Ascending aorta (tissue), 2 donors: Measurements from ENCODE around the gene FBXL4. TPM values are rescaled to one million over a fixed set of nuclear protein-coding genes. Genes with fewer than 3 reads are reported as not detected.
A peak's percentile ranks its signal among the peaks of the same experiment; 100 is the strongest.

ENCODE experiments used
- DNase-seq, 2 donors: peaks; one replicate each; pipeline ENCODE4 v3.0.0-alpha.2; 2019; ENCODE audit warnings: low spot score in 2 of 2
- H3K27ac ChIP-seq, 2 donors: fragments of 200-600 bp; sonication (generic); one replicate each; pipeline ENCODE4 v1.5.1; 2016 to 2017; ENCODE audit warnings: mild to moderate bottlenecking in 1 of 2
- H3K27me3 ChIP-seq: fragments of 200-600 bp; sonication (generic); one replicate; pipeline ENCODE4 v1.5.1; 2017
- H3K36me3 ChIP-seq, 2 donors: fragments of 200-600 bp; sonication (generic); one replicate each; pipeline ENCODE4 v1.5.1; 2016
- H3K4me1 ChIP-seq, 2 donors: fragments of 200-600 bp; sonication (generic); one replicate each; pipeline ENCODE4 v1.5.1; 2016 to 2017; ENCODE audit warnings: mild to moderate bottlenecking in 1 of 2
- H3K4me3 ChIP-seq, 2 donors: fragments of 200-600 bp; sonication (generic); one replicate each; pipeline ENCODE4 v1.5.1; 2016 to 2017; ENCODE audit warnings: mild to moderate bottlenecking in 1 of 2
- H3K9me3 ChIP-seq, 2 donors: fragments of 200-600 bp; sonication (generic); one replicate each; pipeline ENCODE4 v1.5.1; 2016
- intact Hi-C: fragments of 100-400 bp; cut with DNase I; formaldehyde crosslinking; loops from one replicate; pipeline ENCODE4 v1.15.1; 2023
- total RNA-seq: library from RNA; depleted of rRNA; stranded (reverse); fragments of >200 nt; gene quantifications from one replicate; pipeline ENCODE4 v1.1.0, GENCODE V29; 2016
- TF ChIP-seq, protein P1 (sequence below), 3 experiments: fragments of 200-600 bp in 2 of 3; fragments of 450-650 bp in 1 of 3; sonication (generic) in 2 of 3; IDR thresholded peaks; one replicate each; pipeline ENCODE4 v1.5.1; 2016 to 2019; ENCODE audit warnings: antibody characterized with exemption in 3 of 3, mild to moderate bottlenecking in 1 of 3, moderate library complexity in 1 of 3

Gene FBXL4
- total RNA-seq, 1 donor from 2014 or later, result 9.4 TPM

GRCh38 chr6:98833307-98834059 is 114.3 kb downstream of the FBXL4 start:
- TF ChIP-seq, protein P1, sequence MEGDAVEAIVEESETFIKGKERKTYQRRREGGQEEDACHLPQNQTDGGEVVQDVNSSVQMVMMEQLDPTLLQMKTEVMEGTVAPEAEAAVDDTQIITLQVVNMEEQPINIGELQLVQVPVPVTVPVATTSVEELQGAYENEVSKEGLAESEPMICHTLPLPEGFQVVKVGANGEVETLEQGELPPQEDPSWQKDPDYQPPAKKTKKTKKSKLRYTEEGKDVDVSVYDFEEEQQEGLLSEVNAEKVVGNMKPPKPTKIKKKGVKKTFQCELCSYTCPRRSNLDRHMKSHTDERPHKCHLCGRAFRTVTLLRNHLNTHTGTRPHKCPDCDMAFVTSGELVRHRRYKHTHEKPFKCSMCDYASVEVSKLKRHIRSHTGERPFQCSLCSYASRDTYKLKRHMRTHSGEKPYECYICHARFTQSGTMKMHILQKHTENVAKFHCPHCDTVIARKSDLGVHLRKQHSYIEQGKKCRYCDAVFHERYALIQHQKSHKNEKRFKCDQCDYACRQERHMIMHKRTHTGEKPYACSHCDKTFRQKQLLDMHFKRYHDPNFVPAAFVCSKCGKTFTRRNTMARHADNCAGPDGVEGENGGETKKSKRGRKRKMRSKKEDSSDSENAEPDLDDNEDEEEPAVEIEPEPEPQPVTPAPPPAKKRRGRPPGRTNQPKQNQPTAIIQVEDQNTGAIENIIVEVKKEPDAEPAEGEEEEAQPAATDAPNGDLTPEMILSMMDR (IDR thresholded peaks at IDR 0.05), result peak in 1 of 3 experiments; percentile 15
- Histone ChIP-seq H3K36me3 (no peaks in the 10 kb centered on the region), H3K27ac (peak overlapping the region in 1 of 2 donors; percentile 38), H3K4me3 (peak overlapping the region; percentile 65 to 73), H3K27me3 (peaks cover 50% of the 10 kb centered on the region), H3K9me3 (no peaks in the 10 kb centered on the region), H3K4me1 (peaks cover 5 to 30% of the 10 kb centered on the region in 2 donors)
- no peak for DNase-seq
- intact Hi-C loops, result loop anchor here (2.0 to 5.0 kb wide), 2 partner anchors 115 to 1629 kb away; partner anchors contain the start of gene SIM1

- Histone ChIP-seq H3K36me3 (no peaks in the 10 kb centered on the region), H3K27ac (no peak overlapping the region), H3K4me3 (peak overlapping the region; percentile 65 to 73), H3K27me3 (peaks cover 47% of the 10 kb centered on the region), H3K9me3 (no peaks in the 10 kb centered on the region), H3K4me1 (peaks cover 5 to 30% of the 10 kb centered on the region in 2 donors)
- intact Hi-C loops, result loop anchor here (2.0 to 5.0 kb wide), 2 partner anchors 116 to 1629 kb away; partner anchors contain the start of gene SIM1
- TF ChIP-seq, protein P1 (IDR thresholded peaks at IDR 0.05), result peak in 1 of 3 experiments; percentile 33
- DNase-seq, result peak in 1 of 2 donors; percentile 65
Observed at GRCh38 chr6:98833057-98833306, 114.8 kb downstream of the FBXL4 start.

- Histone ChIP-seq H3K27me3 (peaks cover 50% of the 10 kb centered on the region), H3K27ac (no peak overlapping the region), H3K36me3 (no peaks in the 10 kb centered on the region), H3K9me3 (no peaks in the 10 kb centered on the region), H3K4me1 (peaks cover 5 to 34% of the 10 kb centered on the region in 2 donors), H3K4me3 (peak overlapping the region; percentile 65 to 73)
- no peak for DNase-seq
- TF ChIP-seq, protein P1 (IDR thresholded peaks at IDR 0.05), result no peak
- intact Hi-C loops, result loop anchor here (2.0 to 5.0 kb wide), 2 partner anchors 116 to 1630 kb away; partner anchors contain the start of gene SIM1
Observed at GRCh38 chr6:98832284-98833056, 115.3 kb downstream of the FBXL4 start.

DNA sequence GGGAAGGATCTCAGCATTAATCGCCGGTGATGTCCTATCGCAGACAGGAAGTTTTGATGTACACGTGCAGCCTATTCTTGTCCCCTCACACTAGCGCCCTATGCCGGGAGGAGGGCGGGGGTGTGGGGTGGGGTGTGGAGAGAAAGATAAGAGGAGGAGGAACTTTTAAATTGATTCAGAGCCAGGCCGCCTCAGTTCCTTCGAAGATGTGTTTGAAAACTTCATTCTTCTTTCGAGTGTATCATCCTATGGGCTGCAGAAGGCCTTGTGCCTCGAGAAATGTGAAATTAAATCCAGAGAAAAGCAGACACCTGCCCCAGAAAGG is 115.8 kb downstream of the FBXL4 start:
- Histone ChIP-seq H3K27ac (no peak overlapping the region), H3K36me3 (no peaks in the 10 kb centered on the region), H3K4me3 (peak overlapping the region; percentile 65 to 73), H3K27me3 (peaks cover 47% of the 10 kb centered on the region), H3K4me1 (peaks cover 5 to 37% of the 10 kb centered on the region in 2 donors), H3K9me3 (no peaks in the 10 kb centered on the region)
- TF ChIP-seq, protein P1 (IDR thresholded peaks at IDR 0.05), result no peak
- intact Hi-C loops, result loop anchor here (2.0 to 5.0 kb wide), 2 partner anchors 117 to 1630 kb away; partner anchors contain the start of gene SIM1
- no peak for DNase-seq

DNA sequence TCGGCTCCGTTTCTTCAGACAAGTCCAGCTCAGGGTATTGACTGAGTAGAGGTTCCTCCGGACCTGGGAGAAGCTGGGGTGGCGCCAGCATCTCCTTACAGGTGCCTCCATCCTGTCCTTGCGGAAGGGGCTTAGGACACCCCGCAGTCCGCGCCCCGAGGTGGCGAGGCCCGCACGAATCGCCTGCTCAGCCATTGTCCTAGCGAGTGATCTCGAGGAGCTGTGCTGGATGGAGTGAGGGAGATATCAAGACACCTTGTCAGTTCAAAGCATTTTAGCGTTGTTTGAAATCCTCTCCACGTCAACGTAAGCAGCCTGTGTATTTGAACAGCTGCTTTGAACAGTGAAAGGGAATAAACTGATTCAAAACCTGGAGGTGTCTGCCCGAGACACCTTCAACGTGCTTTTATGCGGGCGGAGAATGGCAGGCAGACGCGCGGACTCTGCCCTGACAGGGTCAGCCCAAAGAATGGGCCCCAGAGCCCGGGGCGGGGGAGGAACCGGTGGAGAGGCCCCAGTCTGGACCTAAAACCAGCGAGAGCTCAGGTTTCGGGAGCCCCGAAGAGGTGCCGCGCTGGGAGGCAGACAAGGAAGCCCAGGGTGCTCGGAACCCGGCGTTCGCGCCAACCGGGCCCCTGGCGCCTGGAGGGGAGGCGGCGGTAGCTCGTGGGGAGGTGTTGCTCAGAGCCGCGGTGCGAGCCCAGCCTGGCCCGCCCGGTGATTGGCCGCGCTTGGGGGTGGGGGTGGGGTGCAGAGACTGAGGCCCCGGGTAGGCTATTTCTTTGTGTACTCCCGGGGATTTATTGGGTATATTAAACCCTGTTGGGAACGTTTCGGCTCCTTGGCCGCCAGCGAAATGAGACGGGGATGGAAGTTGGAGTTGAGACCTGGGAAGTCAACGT is 116.4 kb downstream of the FBXL4 start:
- Histone ChIP-seq H3K4me3 (peak overlapping the region in 1 of 2 donors; percentile 11), H3K4me1 (peaks cover 5 to 37% of the 10 kb centered on the region in 2 donors)
- intact Hi-C loops, result loop anchor here (5.0 kb wide), 1 partner anchor 1631 kb away; the partner anchor contains the start of gene SIM1

More for the DNA sequence above, 116.4 kb downstream of the FBXL4 start:
- no peak for DNase-seq
- TF ChIP-seq, protein P1 (IDR thresholded peaks at IDR 0.05), result no peak
- Histone ChIP-seq H3K27ac (no peak overlapping the region), H3K27me3 (peaks cover 41% of the 10 kb centered on the region), H3K9me3 (no peaks in the 10 kb centered on the region), H3K36me3 (no peaks in the 10 kb centered on the region)
